Activated CD4-positive, CD25-positive, alpha-beta regulatory T cell treated with anti-CD3 and anti-CD28 coated beads, Interleukin-2, amount 50 U/mL, for 24 hours (primary cell): ENCODE results near the gene MAJIN.
"Not testable (repeated sequence)": the region's sequence is repeated elsewhere in the genome, so short reads cannot be mapped to it uniquely, and the experiment has no call there.

Source experiments
- ATAC-seq, 2 donors: fragments of 150-1000 bp; cut with Tn5 transposase; one replicate each; pipeline ENCODE4 v1.10.0; 2021; ENCODE audit warnings: mild to moderate bottlenecking in 1 of 2, moderate library complexity in 1 of 2

The MAJIN gene, protein sequence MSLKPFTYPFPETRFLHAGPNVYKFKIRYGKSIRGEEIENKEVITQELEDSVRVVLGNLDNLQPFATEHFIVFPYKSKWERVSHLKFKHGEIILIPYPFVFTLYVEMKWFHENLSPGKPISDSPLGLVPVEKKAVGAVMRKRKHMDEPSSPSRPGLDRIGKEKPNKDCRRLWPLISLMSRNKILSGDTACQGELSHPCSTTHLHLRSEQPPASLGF

DNA sequence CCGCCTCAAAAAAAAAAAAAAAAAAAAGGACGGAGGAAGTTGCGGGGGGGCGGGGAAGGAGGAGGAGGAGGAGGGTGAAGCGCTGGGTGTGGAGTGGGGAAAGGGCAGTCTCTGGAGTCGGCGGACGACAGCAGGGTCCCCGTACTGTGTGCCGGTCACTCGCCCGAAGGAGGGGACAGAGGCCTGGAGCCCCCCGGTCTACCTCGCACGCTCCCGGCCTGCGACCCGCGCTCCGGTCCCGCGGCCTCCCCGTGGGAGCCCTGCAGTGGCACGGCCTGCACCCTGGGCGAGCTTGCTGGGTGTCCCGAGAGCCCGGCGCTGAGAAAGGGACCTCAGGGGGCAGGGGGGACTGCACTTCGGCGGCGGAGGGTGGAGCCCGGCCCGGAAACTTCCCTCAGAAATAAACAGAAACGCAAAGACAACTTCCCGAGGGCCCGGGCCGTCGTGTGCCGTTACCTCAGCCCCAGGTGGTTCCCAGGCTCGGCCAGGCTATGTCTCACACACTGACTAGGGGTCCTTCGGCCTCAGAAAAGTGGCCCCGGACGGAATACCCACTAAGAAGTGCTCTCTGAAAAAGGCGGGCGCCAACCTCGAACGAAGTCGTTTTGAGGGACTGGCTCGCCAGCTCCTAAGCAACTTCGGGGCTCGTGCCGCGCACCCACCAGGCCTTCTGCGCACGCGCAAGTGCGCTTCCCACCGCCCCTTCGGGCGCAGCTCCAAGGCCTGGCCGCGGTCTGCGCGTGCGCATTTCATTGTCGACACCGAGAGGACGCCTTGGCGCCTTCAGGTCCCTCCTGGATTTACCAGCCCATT is at the start of gene MAJIN:
TSS of gene MAJIN (minus strand) at position 688 of the 813 bp plus-strand sequence. CDS start 12,703 bp downstream, outside the sequence.
- ATAC-seq, result peak; percentile 66 to 73

DNA sequence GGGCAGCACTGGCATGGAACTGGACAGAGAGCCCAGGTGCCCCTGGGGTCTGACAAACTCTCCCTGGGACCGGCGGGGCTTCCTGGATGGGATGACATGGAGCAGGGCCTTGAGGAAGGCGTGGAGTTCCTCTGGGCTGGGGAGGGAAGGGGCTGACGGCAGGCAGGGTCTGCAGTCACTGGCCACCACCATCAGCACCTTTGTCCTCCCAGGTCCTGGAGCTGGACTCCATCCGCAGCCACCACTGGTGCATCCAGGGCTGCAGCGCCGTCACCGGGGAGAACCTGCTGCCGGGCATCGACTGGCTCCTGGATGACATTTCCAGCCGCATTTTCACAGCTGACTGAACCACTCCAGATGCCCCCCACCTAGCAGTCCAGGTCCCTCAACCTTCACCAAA is 49.6 kb upstream of the MAJIN start:
- ATAC-seq, result no peak

DNA sequence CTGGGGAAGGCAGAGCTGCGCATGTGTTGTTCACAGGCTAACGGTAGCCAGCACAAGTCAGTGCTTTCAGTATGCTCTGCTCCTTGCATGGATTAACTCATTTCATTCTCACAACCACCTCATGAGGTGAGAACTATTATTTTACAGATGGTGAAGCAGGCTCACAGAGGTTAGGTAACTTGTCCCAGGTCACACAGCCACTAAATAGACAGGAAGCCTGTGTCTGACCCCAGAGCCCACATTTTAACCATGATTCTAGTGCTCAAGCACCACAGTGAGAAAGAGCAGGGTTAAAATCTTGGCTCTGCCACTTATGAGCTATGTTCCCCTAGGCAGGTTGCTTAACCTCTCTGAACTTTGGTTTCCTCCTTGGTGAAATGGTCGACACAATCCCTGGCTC is 49.1 kb upstream of the MAJIN start:
- ATAC-seq, result no peak

DNA sequence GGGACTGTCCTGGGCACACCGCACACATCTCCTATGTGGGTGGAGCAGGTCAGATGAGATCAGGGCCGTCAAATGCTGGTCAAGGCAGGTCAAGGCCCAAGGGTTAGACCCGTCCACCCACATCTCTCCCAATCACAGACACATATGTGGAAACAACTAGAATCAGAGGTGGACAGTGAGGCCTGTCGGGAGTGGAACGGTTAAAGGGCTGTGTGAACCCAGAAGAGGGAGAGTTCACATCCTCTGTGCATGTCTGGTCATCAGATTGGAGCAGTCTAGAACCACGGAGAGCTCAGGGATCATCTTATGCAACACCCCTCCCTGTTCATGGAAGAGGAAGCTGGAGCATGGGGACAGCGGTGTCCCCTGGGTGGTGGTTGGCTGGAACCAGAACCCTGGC is 47.9 kb upstream of the MAJIN start:
- ATAC-seq, result no peak

DNA sequence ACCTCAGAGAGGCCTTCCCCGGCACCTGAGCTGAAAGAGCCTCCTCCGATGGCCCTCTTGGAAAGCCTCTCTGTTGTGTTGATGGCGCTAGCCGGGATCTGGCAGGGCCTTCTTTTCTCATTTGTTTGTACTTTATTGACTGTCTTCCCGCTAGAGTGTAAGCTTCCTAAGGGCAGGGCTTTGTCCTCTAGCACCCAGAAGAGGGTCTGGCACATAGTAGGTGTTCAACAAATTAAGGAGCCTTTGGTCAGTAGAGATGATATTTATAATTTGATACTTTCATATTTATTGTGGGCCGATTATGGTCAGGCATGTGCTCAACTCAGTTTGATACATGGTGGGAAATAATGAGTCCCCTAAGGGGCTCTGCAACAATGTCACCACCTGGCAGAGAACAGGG is 46.0 kb upstream of the MAJIN start:
- no peak for ATAC-seq

DNA sequence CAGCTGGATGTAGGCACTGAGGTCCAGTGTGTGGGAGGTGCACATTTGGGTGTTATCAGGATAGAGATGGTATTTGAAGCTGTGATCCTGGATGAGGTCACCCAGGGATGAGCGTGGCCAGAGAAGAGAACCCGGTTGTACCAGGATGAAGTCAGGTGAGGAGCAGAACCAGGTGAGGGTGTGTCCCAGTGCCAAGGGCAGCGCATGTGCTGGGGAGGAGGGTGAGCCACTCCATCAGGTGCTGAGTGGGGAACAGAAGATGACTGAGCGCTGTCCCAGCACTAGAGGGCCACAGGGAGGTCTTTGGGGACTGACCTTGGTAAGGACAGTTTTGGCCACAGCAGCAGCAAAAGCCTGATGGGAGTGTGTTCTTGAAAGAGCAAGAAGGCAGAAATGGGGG is 44.8 kb upstream of the MAJIN start:
- no peak for ATAC-seq

DNA sequence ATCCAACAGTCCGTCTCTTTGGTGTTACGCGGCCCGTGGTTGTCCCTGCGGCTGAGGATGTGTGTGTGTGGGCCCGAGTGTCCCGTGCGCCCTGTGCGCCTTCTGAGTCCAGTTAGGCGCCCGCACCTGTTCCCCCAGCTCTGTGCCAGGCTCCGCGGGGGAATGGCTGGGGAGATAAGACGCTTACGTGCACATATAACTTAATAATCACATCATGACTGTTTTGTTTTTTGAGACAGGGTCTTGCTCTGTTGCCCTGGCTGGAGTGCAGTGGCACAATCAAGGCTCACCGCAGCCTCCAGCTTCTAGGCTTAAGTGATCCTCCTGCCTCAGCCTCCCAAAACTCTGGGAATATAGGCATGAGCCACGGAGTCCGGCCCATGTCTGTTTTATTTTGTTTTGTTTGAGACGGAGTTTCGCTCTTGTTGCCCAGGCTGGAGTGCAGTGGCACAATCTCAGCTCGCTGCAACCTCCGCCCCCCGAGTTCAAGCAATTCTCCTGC is 42.9 kb upstream of the MAJIN start:
- no peak for ATAC-seq

DNA sequence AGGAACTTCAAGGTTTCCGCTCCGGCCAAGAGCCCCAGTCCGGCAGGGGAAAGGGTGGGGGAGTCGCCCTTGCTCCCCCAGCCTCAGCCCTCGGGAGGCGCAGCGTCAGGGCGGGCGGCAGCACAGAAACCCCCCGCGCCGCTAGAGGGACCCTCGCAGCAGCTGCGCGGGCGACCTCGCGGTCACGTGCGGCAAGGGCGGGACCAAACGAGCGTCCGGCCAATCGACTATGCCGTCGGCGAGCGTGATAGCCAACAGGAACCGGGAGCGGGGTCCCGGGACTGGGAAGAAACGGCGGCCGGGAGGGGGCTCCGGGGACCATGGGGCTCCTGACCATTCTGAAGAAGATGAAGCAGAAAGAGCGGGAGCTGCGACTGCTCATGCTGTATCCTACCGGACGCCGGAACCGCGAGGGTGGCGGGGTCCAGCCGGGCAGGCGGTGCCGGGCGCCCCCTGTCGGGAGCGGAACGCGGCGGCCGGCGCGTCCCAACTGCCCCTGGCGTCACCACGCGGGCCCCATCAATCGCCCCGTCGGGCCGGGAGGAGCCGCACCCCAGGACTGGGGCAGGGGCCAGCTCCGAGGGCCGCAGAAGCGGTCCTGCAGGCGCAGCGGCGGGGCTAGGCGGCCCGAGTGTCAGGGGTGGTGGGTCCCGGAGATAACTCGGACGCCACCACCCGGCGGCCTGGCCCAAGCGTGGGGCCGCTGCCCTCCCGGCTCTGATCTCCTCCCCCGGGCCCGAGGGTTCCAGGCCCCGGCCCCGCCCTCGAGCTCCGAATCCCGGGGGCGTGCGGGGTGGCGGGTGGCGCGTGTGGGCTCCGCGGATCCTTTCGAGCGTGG is 42.2 kb upstream of the MAJIN start, which contains the start of gene ARL2:
TSS of gene ARL2 (plus strand) at position 273 of the 838 bp plus-strand sequence. CDS start at position 321, 48 bp downstream.
- peak; percentile 79 to 82 for ATAC-seq

DNA sequence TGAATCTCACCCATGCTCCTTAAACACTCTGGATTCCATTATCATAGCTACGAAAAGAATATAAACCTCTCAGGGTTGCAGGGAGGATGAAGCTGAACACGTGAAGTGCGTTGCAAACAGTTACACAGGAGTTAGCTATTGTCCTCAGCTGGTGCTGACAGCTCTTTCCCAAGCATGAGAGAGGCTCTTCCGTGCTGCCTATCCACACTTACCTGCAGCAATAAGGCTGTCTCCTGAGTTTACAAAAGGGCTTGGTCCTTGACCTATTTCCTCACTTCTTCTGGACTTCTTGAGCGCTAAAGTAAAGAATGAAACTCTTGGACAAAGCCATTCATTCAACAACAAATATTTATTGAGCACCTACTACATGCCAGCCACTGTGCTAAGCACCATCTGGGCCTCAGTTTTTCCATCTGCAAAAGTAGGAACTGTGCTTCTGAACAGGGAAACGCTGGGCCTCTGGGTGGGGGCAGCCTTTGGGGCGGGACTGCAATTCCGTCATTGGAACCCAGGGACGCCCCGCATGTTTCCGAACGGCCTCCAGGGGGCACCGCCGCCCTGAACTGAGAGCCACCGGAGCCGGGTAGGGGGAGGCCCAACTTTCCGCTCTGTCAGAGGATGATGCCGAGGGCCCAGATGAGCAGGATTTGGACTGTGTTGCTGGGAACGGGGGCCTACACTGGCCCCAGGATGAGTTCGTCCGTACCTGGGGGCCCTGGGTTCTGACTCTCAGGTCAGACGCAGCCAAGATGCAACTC is 41.4 kb upstream of the MAJIN start:
- ATAC-seq, result peak; percentile 86 to 87

DNA sequence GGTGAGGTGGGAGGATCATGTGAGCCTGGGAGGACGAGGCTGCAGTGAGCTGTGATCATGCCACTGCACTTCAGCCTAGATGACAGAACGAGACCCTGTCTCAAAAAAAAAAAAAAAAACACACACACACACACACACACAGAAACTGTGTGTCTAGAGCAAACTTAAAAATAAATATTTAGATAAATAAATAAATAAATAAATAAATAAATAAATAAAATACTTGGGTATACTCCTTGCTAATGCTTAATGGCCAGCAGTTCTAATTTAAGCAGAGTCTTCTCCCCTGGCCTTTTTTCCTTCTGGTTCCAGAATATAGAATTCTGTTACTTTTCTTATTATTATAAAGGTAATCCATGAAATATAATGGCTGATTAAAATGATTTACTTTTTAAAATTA is 37.0 kb upstream of the MAJIN start:
- no peak for ATAC-seq

DNA sequence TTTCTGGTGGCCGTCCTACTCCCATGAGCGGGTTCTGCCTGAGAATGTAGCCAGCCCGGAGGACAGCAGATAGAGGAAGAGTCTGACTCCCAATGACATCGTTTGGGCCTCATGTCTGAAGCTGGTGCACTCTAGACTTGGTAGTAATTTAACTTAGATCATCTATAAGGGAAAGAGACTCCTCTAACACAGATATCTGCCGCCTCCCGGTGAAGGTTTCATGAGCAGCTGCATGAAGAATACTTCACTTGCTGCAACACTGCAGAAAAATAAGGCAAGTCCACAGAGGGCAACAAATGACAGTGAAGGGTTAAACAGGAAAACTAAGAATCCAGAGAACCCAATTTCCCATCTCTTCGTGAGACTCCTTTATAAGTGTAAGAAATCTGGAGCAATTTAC is 36.1 kb upstream of the MAJIN start:
- ATAC-seq, result no peak

DNA sequence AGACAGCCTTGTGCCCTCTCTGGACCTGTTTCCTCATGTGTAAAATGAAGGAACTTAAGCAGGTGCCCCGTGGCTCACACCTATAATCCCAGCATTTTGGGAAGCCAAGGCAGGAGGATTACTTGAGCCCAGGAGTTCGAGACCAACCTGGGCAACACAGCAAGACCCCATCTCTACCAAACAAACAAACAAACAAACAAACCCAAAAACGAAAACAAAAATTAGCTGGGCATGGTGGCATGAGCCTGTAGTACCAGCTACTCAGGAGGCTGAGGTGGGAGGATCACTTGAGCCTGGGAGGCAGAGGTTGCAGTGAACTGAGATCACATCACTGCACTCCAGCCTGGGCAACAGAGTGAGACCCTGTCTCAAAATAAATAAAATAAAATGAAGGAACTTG is 32.1 kb upstream of the MAJIN start:
- ATAC-seq, result not testable (repeated sequence)

DNA sequence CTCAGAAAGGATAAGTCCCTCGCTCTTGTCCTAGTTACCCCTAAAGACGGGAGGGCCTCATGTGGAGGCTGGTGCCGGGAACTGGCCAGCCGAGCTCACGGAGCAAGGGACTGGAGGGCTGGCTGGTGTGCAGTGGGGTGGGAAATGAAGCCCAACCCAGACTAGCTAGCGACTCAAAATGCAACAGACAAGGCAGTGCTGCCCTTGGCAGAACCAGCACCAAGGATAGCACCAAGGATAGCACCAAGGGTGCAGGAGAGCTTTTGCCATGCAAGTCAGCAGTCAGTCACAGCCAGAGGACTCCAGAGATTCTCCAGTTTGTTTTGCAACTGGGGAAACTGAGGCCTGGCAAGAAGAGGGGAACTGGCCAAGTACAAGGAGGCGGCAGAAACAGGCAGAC is 31.4 kb upstream of the MAJIN start:
- no peak for ATAC-seq

DNA sequence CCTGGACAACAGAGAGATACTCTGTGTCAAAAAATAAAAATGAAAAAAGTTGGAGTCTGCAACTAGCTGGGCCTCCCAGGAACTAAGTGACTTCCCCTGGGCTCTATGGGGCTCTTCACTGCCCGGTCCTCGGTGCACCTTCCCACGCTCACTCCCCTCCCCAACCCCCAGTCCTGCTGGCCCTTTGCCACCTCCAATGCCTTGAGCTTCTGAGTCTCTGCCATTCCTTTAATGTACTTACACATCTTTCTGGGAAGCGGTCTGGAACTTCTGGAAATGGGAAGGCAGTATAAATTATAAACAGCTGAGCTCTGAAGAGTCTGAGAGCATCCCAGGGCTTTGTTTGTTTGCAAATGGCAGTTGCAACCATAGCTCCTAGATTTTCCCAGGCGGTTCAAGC is 30.8 kb upstream of the MAJIN start:
- no peak for ATAC-seq

DNA sequence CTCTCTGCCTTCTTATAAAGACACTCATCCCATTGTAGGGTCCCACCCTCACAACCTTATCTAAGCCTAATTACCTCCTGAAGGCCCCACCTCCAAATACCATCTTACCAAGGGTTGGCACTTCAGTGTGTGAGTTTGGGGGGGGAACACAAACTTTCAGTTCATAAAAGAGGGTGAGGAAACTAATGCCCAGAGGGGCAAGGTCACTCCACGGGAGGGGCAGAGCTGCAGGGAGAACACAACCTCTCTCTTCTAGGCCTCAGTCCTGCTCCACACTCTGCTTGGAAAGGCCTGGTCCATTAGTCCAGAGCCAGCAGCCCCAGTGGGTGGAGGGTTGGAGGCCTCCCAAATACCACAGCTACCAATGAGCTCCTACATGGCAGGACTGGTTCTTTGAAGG is 27.6 kb upstream of the MAJIN start:
- ATAC-seq, result no peak

DNA sequence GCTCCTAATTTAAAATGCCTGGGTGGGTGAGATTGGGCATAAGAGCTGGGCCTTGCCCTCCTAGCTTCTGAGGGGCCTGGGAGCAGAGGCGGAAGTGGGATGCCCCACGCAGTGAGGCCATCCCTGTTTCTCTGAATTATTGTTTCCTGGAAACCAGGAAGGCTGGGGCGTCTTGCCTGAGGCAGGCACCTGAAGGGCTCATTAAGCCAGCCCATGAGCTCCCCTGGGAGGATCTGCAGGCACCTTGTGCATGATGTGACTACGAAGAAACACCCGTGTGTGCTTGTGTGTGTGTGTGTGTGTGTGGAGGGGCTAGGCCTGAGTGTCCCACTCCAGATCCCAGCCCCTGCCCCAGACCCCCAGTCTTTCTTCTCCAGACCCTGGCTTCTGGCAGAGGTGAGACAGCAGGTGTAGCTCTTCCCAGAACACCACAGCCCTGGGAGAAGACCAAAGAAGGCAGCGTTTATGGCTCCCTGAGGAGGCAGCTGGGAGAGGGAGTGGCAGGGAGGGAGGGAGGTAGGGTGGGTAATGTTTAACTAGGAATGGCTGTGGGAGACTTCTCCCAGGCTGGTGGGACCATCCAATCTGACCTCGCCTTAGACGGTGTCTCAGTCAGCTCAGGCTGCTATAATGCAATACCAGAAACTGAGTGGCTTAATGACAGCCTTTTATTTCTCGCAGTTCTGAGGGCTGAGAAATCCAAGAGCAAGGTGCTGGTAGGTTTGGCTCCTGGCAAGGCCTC is 27.0 kb upstream of the MAJIN start:
- peak in 1 of 2 donors; percentile 28 for ATAC-seq

DNA sequence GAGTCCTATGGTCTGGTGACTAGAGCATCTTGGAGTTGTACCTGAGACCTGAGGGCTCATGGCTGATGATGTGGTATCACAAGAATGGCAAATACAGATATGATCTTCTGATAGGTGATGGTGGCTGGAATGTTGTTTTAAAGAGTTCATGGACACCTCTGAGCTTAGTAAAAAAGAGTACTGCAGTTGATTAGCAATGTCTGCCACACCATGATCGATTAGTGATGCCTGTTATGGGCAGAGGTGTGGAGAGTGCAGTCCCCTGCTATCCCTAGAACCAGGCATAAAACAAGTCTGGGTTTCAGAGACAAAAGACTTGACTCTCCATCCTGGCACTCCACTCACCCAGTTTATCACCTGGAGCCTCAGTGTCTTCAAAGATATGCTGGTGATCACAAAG is 26.2 kb upstream of the MAJIN start:
- ATAC-seq, result no peak

DNA sequence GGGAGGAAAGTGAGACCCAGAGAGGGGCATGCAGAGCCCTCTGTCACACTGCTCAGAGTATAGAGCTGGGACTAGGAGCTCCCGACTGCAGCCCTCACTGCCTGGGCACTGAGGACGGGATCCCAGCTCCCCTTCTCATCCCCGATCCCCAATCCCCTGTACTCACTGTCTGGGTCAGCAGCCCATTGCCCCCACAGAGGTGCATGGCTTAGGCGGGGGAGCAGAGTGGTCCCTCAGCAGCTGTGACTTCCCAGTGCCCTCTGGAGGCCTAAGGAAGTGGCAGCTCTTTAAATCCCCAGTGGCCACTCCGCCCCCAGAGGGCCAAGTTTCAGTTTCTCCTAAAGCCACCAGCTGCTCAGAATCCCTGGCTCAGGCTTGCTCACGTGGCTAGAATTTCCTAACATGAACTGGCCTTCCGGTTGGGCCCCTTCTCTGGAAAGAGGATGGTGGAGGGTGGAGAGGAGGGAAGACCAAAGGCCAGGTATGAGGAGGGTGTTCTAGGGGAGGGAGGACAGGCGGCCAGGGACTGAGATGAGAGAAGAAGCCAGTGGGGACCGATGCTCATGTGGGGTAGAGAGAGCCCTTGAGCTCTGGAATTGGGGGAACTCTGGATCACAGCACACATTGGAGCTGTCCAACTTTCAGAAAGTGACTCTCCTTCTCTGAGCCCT is 24.9 kb upstream of the MAJIN start, which contains the start of gene BATF2:
TSS of gene BATF2 (minus strand) at position 262 of the 671 bp plus-strand sequence. CDS start at position 205, 57 bp downstream.
- ATAC-seq, result peak in 1 of 2 donors; percentile 20

DNA sequence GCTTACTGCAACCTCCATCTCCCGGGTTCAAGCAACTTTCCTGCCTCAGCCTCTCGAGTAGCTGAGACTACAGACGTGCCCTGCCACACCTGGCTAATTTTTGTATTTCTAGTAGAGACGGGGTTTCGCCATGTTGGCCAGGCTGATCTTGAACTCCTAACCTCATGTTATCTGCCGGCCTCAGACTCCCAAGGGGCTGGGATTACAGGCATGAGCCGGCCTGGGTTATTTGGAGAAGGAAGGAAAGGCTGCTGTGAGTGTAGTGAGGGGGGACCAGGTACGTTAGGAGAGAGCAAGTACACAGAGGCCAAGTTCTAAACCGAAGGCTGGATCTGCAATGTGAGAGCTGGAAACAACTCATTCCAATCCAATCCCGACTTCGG is 24.4 kb upstream of the MAJIN start:
- ATAC-seq, result no peak

DNA sequence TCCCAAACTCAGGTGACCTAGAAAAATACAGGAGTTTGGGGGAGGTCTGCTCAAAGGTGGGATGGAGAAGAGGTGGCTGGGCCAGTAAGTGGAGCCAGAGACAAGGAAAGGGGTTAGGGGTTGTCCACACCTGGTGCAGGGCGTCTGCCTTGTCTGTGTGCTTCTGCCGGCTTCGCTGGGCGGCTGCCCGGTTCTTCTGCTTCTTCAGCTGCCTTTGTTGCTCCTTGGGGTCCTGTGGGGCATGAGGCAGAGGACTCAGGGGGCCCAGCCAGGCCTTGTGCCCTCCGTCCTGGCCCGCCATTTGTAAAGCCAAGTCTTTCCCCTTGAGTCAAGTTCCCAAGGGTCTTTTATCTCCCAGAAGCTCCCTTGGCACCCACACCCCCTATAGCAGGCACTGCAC is 22.4 kb upstream of the MAJIN start:
- no peak for ATAC-seq
